ENCODE measurements around the gene SLC39A11.

Gene SLC39A11

GRCh38 chr17:72822358-72823023 lies 270.0 kb downstream of the SLC39A11 start:
- no peak for TF ChIP-seq TEAD4 (IDR thresholded peaks at IDR 0.05)
- TF ChIP-seq YY1 (IDR thresholded peaks at IDR 0.05; ENCODE audit: low read depth) = no peak
- TF ChIP-seq, protein P1, sequence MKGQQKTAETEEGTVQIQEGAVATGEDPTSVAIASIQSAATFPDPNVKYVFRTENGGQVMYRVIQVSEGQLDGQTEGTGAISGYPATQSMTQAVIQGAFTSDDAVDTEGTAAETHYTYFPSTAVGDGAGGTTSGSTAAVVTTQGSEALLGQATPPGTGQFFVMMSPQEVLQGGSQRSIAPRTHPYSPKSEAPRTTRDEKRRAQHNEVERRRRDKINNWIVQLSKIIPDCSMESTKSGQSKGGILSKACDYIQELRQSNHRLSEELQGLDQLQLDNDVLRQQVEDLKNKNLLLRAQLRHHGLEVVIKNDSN (IDR thresholded peaks at IDR 0.05) = peak; percentile 86
- TF ChIP-seq, protein P2, sequence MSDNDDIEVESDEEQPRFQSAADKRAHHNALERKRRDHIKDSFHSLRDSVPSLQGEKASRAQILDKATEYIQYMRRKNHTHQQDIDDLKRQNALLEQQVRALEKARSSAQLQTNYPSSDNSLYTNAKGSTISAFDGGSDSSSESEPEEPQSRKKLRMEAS (IDR thresholded peaks at IDR 0.05) = peak; percentile 67
- no peak for TF ChIP-seq EGR1 (IDR thresholded peaks at IDR 0.05)

GRCh38 chr17:72816406-72816805 lies 276.1 kb downstream of the SLC39A11 start:
- TF ChIP-seq NFIC (IDR thresholded peaks at IDR 0.05) (no peak), EGR1 (IDR thresholded peaks at IDR 0.05) (no peak), TAF1 (IDR thresholded peaks at IDR 0.05; ENCODE audit: low read depth) (no peak), CEBPB (IDR thresholded peaks at IDR 0.05) (no peak), FOXM1 (IDR thresholded peaks at IDR 0.05; ENCODE audit: borderline replicate concordance, low read depth) (no peak), CREB1 (IDR thresholded peaks at IDR 0.05; ENCODE audit: low read depth) (no peak), TCF12 (IDR thresholded peaks at IDR 0.05; ENCODE audit: low read depth) (no peak), YY1 (IDR thresholded peaks at IDR 0.05; ENCODE audit: low read depth) (no peak), TEAD4 (IDR thresholded peaks at IDR 0.05) (no peak), ZBTB7A (IDR thresholded peaks at IDR 0.05; ENCODE audit: low read depth) (no peak), EP300 (IDR thresholded peaks at IDR 0.05; ENCODE audit: borderline replicate concordance) (no peak)
- TF ChIP-seq, protein P3, sequence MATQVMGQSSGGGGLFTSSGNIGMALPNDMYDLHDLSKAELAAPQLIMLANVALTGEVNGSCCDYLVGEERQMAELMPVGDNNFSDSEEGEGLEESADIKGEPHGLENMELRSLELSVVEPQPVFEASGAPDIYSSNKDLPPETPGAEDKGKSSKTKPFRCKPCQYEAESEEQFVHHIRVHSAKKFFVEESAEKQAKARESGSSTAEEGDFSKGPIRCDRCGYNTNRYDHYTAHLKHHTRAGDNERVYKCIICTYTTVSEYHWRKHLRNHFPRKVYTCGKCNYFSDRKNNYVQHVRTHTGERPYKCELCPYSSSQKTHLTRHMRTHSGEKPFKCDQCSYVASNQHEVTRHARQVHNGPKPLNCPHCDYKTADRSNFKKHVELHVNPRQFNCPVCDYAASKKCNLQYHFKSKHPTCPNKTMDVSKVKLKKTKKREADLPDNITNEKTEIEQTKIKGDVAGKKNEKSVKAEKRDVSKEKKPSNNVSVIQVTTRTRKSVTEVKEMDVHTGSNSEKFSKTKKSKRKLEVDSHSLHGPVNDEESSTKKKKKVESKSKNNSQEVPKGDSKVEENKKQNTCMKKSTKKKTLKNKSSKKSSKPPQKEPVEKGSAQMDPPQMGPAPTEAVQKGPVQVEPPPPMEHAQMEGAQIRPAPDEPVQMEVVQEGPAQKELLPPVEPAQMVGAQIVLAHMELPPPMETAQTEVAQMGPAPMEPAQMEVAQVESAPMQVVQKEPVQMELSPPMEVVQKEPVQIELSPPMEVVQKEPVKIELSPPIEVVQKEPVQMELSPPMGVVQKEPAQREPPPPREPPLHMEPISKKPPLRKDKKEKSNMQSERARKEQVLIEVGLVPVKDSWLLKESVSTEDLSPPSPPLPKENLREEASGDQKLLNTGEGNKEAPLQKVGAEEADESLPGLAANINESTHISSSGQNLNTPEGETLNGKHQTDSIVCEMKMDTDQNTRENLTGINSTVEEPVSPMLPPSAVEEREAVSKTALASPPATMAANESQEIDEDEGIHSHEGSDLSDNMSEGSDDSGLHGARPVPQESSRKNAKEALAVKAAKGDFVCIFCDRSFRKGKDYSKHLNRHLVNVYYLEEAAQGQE (IDR thresholded peaks at IDR 0.05; ENCODE audit: low read depth) = no peak
- TF ChIP-seq, protein P2 (IDR thresholded peaks at IDR 0.05) = no peak
- TF ChIP-seq, protein P1 (IDR thresholded peaks at IDR 0.05) = no peak

DNA sequence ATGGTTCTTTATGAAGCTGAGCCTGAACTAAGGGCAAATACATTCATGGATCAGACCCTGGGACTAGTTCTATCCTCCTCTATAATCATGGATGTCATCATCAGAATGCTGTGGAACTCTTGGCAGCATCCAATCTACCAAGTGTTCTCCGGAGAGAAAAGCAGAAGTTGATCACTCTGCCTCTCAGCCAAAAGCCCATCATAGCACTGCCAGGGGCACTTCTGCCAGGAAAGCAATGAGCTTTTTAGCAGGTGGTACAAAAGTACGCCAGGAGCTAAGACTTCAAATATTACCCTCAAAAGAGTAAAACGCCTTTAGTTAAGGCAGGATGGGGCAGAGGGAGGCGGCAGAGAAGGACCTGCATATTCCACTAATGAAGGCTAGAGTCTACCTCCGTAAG lies 279.0 kb downstream of the SLC39A11 start:
- no peak for TF ChIP-seq CREB1 (IDR thresholded peaks at IDR 0.05; ENCODE audit: low read depth)
- no peak for TF ChIP-seq EP300 (IDR thresholded peaks at IDR 0.05; ENCODE audit: borderline replicate concordance)
- no peak for TF ChIP-seq EGR1 (IDR thresholded peaks at IDR 0.05)
- no peak for TF ChIP-seq RAD21 (IDR thresholded peaks at IDR 0.05; ENCODE audit: low read depth)
- no peak for TF ChIP-seq TAF1 (IDR thresholded peaks at IDR 0.05; ENCODE audit: low read depth)
- TF ChIP-seq, protein P3 (IDR thresholded peaks at IDR 0.05; ENCODE audit: low read depth) = no peak
- TF ChIP-seq, protein P1 (IDR thresholded peaks at IDR 0.05) = no peak
- TF ChIP-seq NFIC (IDR thresholded peaks at IDR 0.05) = no peak
- no peak for TF ChIP-seq FOXM1 (IDR thresholded peaks at IDR 0.05; ENCODE audit: borderline replicate concordance, low read depth)
- no peak for TF ChIP-seq YY1 (IDR thresholded peaks at IDR 0.05; ENCODE audit: low read depth)
- no peak for TF ChIP-seq TEAD4 (IDR thresholded peaks at IDR 0.05)
- TF ChIP-seq CEBPB (IDR thresholded peaks at IDR 0.05) = no peak
- TF ChIP-seq, protein P2 (IDR thresholded peaks at IDR 0.05) = no peak
- no peak for TF ChIP-seq TCF12 (IDR thresholded peaks at IDR 0.05; ENCODE audit: low read depth)
- no peak for TF ChIP-seq ZBTB7A (IDR thresholded peaks at IDR 0.05; ENCODE audit: low read depth)

GRCh38 chr17:72812823-72813222 lies 279.7 kb downstream of the SLC39A11 start:
- no peak for TF ChIP-seq EP300 (IDR thresholded peaks at IDR 0.05; ENCODE audit: borderline replicate concordance)
- no peak for TF ChIP-seq ZBTB7A (IDR thresholded peaks at IDR 0.05; ENCODE audit: low read depth)
- TF ChIP-seq TAF1 (IDR thresholded peaks at IDR 0.05; ENCODE audit: low read depth) = no peak
- no peak for TF ChIP-seq FOXM1 (IDR thresholded peaks at IDR 0.05; ENCODE audit: borderline replicate concordance, low read depth)

GRCh38 chr17:72811976-72812687 lies 280.4 kb downstream of the SLC39A11 start:
- TF ChIP-seq TAF1 (IDR thresholded peaks at IDR 0.05; ENCODE audit: low read depth) (no peak), EP300 (IDR thresholded peaks at IDR 0.05; ENCODE audit: borderline replicate concordance) (no peak), ZBTB7A (IDR thresholded peaks at IDR 0.05; ENCODE audit: low read depth) (no peak), FOXM1 (IDR thresholded peaks at IDR 0.05; ENCODE audit: borderline replicate concordance, low read depth) (no peak), RAD21 (IDR thresholded peaks at IDR 0.05; ENCODE audit: low read depth) (no peak), TCF12 (IDR thresholded peaks at IDR 0.05; ENCODE audit: low read depth) (no peak), EGR1 (IDR thresholded peaks at IDR 0.05) (no peak), YY1 (IDR thresholded peaks at IDR 0.05; ENCODE audit: low read depth) (no peak), CREB1 (IDR thresholded peaks at IDR 0.05; ENCODE audit: low read depth) (no peak), NFIC (IDR thresholded peaks at IDR 0.05) (no peak), TEAD4 (IDR thresholded peaks at IDR 0.05) (no peak)
- TF ChIP-seq, protein P1 (IDR thresholded peaks at IDR 0.05) = no peak
- TF ChIP-seq, protein P2 (IDR thresholded peaks at IDR 0.05) = no peak
